Central memory CD8-positive, alpha-beta T cell (primary cell): ENCODE data around the gene TLL2.

Experiments used
- ATAC-seq: fragments of 150-1000 bp; cut with Tn5 transposase; replicated peaks from 2 replicates; pipeline ENCODE4 v1.10.0; 2022; ENCODE audit warnings: mild to moderate bottlenecking, moderate FRiP score, moderate number of reproducible peaks; ENCODE audit not compliant: poor library complexity, severe bottlenecking; ENCODE audit errors: extremely low read depth
- DNase-seq, 2 donors: peaks; one replicate each; pipeline ENCODE4 v3.0.0; 2021; ENCODE audit warnings: low spot score in 2 of 2
- H3K27ac Mint-ChIP-seq: one replicate; pipeline ENCODE4 v1.8.0; 2022; ENCODE audit warnings: low read depth, mild to moderate bottlenecking, moderate library complexity, mixed read lengths
- H3K27me3 Mint-ChIP-seq: one replicate; pipeline ENCODE4 v1.8.0; 2022; ENCODE audit warnings: mixed read lengths
- H3K36me3 Mint-ChIP-seq: one replicate; pipeline ENCODE4 v1.8.0; 2022; ENCODE audit warnings: mild to moderate bottlenecking, moderate library complexity, mixed read lengths; ENCODE audit not compliant: insufficient read depth
- H3K4me1 Mint-ChIP-seq: one replicate; pipeline ENCODE4 v1.8.0; 2022; ENCODE audit warnings: mixed read lengths
- H3K4me3 Mint-ChIP-seq: one replicate; pipeline ENCODE4 v1.8.0; 2022; ENCODE audit warnings: mild to moderate bottlenecking, moderate library complexity, mixed read lengths
- H3K9me3 Mint-ChIP-seq: one replicate; pipeline ENCODE4 v1.8.0; 2022; ENCODE audit warnings: mixed read lengths

TLL2 gene

GRCh38 chr10:96501985-96502384 lies 11.7 kb downstream of the TLL2 start:
- ATAC-seq, result no peak

GRCh38 chr10:96500519-96500918 lies 13.2 kb downstream of the TLL2 start:
- Mint-ChIP-seq H3K4me1 (no peaks in the 10 kb centered on the region), H3K27me3 (peaks cover 46% of the 10 kb centered on the region), H3K4me3 (no peak overlapping the region), H3K27ac (no peak overlapping the region), H3K9me3 (no peaks in the 10 kb centered on the region), H3K36me3 (no peaks in the 10 kb centered on the region)
- DNase-seq, result no peak
- no peak for ATAC-seq

More at GRCh38 chr10:96501985-96502384, 11.7 kb downstream of the TLL2 start:
- H3K36me3 Mint-ChIP-seq, result no peaks in the 10 kb centered on the region
- H3K27me3 Mint-ChIP-seq, result peaks cover 38% of the 10 kb centered on the region
- no peaks in the 10 kb centered on the region for H3K4me1 Mint-ChIP-seq
- H3K27ac Mint-ChIP-seq, result no peak overlapping the region
- H3K9me3 Mint-ChIP-seq, result no peaks in the 10 kb centered on the region
- no peak overlapping the region for H3K4me3 Mint-ChIP-seq
- DNase-seq, result no peak

- no peak for DNase-seq
- peaks cover 46% of the 10 kb centered on the region for H3K27me3 Mint-ChIP-seq
- H3K4me1 Mint-ChIP-seq, result no peaks in the 10 kb centered on the region
- no peak overlapping the region for H3K27ac Mint-ChIP-seq
- ATAC-seq, result no peak
- H3K4me3 Mint-ChIP-seq, result no peak overlapping the region
- H3K9me3 Mint-ChIP-seq, result no peaks in the 10 kb centered on the region
- no peaks in the 10 kb centered on the region for H3K36me3 Mint-ChIP-seq
Observed at GRCh38 chr10:96500050-96500449, 13.7 kb downstream of the TLL2 start.

- DNase-seq (no peak), ATAC-seq (no peak)
- peaks cover 66% of the 10 kb centered on the region for H3K27me3 Mint-ChIP-seq
- no peaks in the 10 kb centered on the region for H3K4me1 Mint-ChIP-seq
- H3K9me3 Mint-ChIP-seq, result no peaks in the 10 kb centered on the region
- H3K36me3 Mint-ChIP-seq, result no peaks in the 10 kb centered on the region
- H3K27ac Mint-ChIP-seq, result no peak overlapping the region
- H3K4me3 Mint-ChIP-seq, result no peak overlapping the region
Observed at GRCh38 chr10:96497391-96497790, 16.3 kb downstream of the TLL2 start.

- Mint-ChIP-seq H3K9me3 (no peaks in the 10 kb centered on the region), H3K27me3 (peaks cover 60% of the 10 kb centered on the region), H3K4me3 (no peak overlapping the region), H3K27ac (no peak overlapping the region), H3K4me1 (no peaks in the 10 kb centered on the region), H3K36me3 (no peaks in the 10 kb centered on the region)
- DNase-seq, result no peak
- no peak for ATAC-seq
Observed at GRCh38 chr10:96496281-96496925, 17.3 kb downstream of the TLL2 start.

GRCh38 chr10:96495544-96495943 lies 18.2 kb downstream of the TLL2 start:
- Mint-ChIP-seq H3K36me3 (no peaks in the 10 kb centered on the region), H3K9me3 (no peaks in the 10 kb centered on the region), H3K27me3 (peaks cover 57% of the 10 kb centered on the region), H3K4me1 (no peaks in the 10 kb centered on the region), H3K4me3 (no peak overlapping the region), H3K27ac (no peak overlapping the region)
- no peak for ATAC-seq
- DNase-seq, result no peak

GRCh38 chr10:96494694-96495093 lies 19.0 kb downstream of the TLL2 start:
- no peak overlapping the region for H3K4me3 Mint-ChIP-seq
- H3K4me1 Mint-ChIP-seq, result no peaks in the 10 kb centered on the region
- H3K27ac Mint-ChIP-seq, result no peak overlapping the region
- no peaks in the 10 kb centered on the region for H3K36me3 Mint-ChIP-seq
- DNase-seq (no peak), ATAC-seq (no peak)
- no peaks in the 10 kb centered on the region for H3K9me3 Mint-ChIP-seq
- peaks cover 57% of the 10 kb centered on the region for H3K27me3 Mint-ChIP-seq

GRCh38 chr10:96493871-96494525 lies 19.7 kb downstream of the TLL2 start:
- Mint-ChIP-seq H3K4me3 (no peak overlapping the region), H3K36me3 (peaks cover 1% of the 10 kb centered on the region), H3K27me3 (peaks cover 60% of the 10 kb centered on the region), H3K9me3 (no peaks in the 10 kb centered on the region), H3K4me1 (no peaks in the 10 kb centered on the region), H3K27ac (no peak overlapping the region)
- no peak for ATAC-seq
- no peak for DNase-seq

- DNase-seq, result no peak
- ATAC-seq, result no peak
- Mint-ChIP-seq H3K27me3 (peaks cover 60% of the 10 kb centered on the region), H3K9me3 (no peaks in the 10 kb centered on the region), H3K36me3 (peaks cover 1% of the 10 kb centered on the region), H3K4me3 (no peak overlapping the region), H3K4me1 (no peaks in the 10 kb centered on the region), H3K27ac (no peak overlapping the region)
Observed at GRCh38 chr10:96493254-96493653, 20.5 kb downstream of the TLL2 start.

- no peak overlapping the region for H3K27ac Mint-ChIP-seq
- no peaks in the 10 kb centered on the region for H3K4me1 Mint-ChIP-seq
- H3K4me3 Mint-ChIP-seq, result no peak overlapping the region
- no peak for DNase-seq
- H3K27me3 Mint-ChIP-seq, result peaks cover 60% of the 10 kb centered on the region
- peaks cover 1% of the 10 kb centered on the region for H3K36me3 Mint-ChIP-seq
- H3K9me3 Mint-ChIP-seq, result no peaks in the 10 kb centered on the region
- ATAC-seq, result no peak
Observed at GRCh38 chr10:96491303-96491702, 22.4 kb downstream of the TLL2 start.

GRCh38 chr10:96488161-96488935 lies 25.4 kb downstream of the TLL2 start:
- no peak overlapping the region for H3K27ac Mint-ChIP-seq
- no peaks in the 10 kb centered on the region for H3K9me3 Mint-ChIP-seq
- peaks cover 1% of the 10 kb centered on the region for H3K36me3 Mint-ChIP-seq
- H3K27me3 Mint-ChIP-seq, result peaks cover 64% of the 10 kb centered on the region
- DNase-seq (no peak), ATAC-seq (no peak)
- no peak overlapping the region for H3K4me3 Mint-ChIP-seq
- H3K4me1 Mint-ChIP-seq, result no peaks in the 10 kb centered on the region

- no peak for DNase-seq
- no peaks in the 10 kb centered on the region for H3K4me1 Mint-ChIP-seq
- no peak overlapping the region for H3K27ac Mint-ChIP-seq
- H3K27me3 Mint-ChIP-seq, result peaks cover 84% of the 10 kb centered on the region
- H3K36me3 Mint-ChIP-seq, result no peaks in the 10 kb centered on the region
- ATAC-seq, result no peak
- no peaks in the 10 kb centered on the region for H3K9me3 Mint-ChIP-seq
- H3K4me3 Mint-ChIP-seq, result no peak overlapping the region
Observed at GRCh38 chr10:96482815-96483588, 30.7 kb downstream of the TLL2 start.
